Keratinocyte (primary cell): ENCODE measurements around the gene RNF144A.

ENCODE experiments used
- CTCF ChIP-seq, 3 experiments: IDR thresholded peaks in 1 of 3; conservative IDR thresholded peaks in 1 of 3; optimal IDR thresholded peaks in 1 of 3; 2 replicates in 2 of 3; 3 replicates in 1 of 3; pipeline versions ENCODE3 to v1.5.1; 2011; ENCODE audit warnings: low read length in 3 of 3, mild to moderate bottlenecking in 3 of 3, moderate library complexity in 2 of 3, control low read depth in 1 of 3, inconsistent platforms in 1 of 3; ENCODE audit not compliant: insufficient read depth in 2 of 3; ENCODE audit errors: extremely low read depth in 1 of 3
- EZH2 ChIP-seq: IDR thresholded peaks from one replicate; pipeline ENCODE4 v1.6.1; 2012; ENCODE audit warnings: inconsistent platforms, mild to moderate bottlenecking, low read length, moderate library complexity

- no peak for TF ChIP-seq EZH2
- TF ChIP-seq CTCF (optimal IDR thresholded peaks at IDR 0.05 in 1 of 3, IDR thresholded peaks at IDR 0.05 in 1 of 3, conservative IDR thresholded peaks at IDR 0.05 in 1 of 3; ENCODE audit: extremely low read depth in 1 of 3, insufficient read depth in 2 of 3, low read length in 3 of 3) = no peak
Observed at GRCh38 chr2:6933911-6934310, 16.7 kb downstream of the RNF144A start.
